Astrocyte (in vitro differentiated cells and primary cell): ENCODE measurements around the gene PDXK. TPM values are rescaled to one million over a fixed set of nuclear protein-coding genes. Genes with fewer than 3 reads are reported as not detected.

Experiments
- DNase-seq: peaks from one replicate; pipeline ENCODE4 v3.0.0-alpha.2; 2010; ENCODE audit warnings: low read depth
- FAIRE-seq: peaks from 2 replicates; lab custom pipeline; 2011; peaks lifted over from hg19 to GRCh38; lab: Jason Lieb, UNC
- H2AFZ ChIP-seq: 2 replicates; pipeline ENCODE4 v1.6.0; 2012; ENCODE audit warnings: low read depth, low read length, inconsistent platforms
- H3K27ac ChIP-seq: 2 replicates; pipeline ENCODE4 v1.5.1; 2011; ENCODE audit warnings: low read depth, low read length, inconsistent platforms
- H3K27me3 ChIP-seq: 2 replicates; pipeline ENCODE4 v1.6.0; 2011; ENCODE audit warnings: low read length, inconsistent platforms; ENCODE audit not compliant: insufficient read depth
- H3K36me3 ChIP-seq: 2 replicates; pipeline ENCODE4 v1.5.1; 2011; ENCODE audit warnings: low read length, inconsistent platforms; ENCODE audit not compliant: insufficient read depth
- H3K4me1 ChIP-seq: 2 replicates; pipeline ENCODE4 v1.5.1; 2011; ENCODE audit warnings: low read length, inconsistent platforms; ENCODE audit not compliant: insufficient read depth
- H3K4me2 ChIP-seq: 2 replicates; pipeline ENCODE4 v1.6.0; 2012; ENCODE audit warnings: low read length, inconsistent platforms
- H3K4me3 ChIP-seq: 2 replicates; pipeline ENCODE4 v1.5.1; 2011; ENCODE audit warnings: low read depth, mild to moderate bottlenecking, low read length, inconsistent platforms; ENCODE audit not compliant: insufficient read depth
- H3K79me2 ChIP-seq: 2 replicates; pipeline ENCODE4 v1.6.0; 2012; ENCODE audit warnings: mild to moderate bottlenecking, low read length, inconsistent platforms; ENCODE audit not compliant: insufficient read depth
- H3K9ac ChIP-seq: 2 replicates; pipeline ENCODE4 v1.6.0; 2012; ENCODE audit warnings: mild to moderate bottlenecking, low read length, inconsistent platforms
- H3K9me3 ChIP-seq: 2 replicates; pipeline ENCODE4 v1.5.1; 2012; ENCODE audit warnings: low read depth, mild to moderate bottlenecking, low read length, inconsistent platforms; ENCODE audit not compliant: insufficient read depth
- H4K20me1 ChIP-seq: 2 replicates; pipeline ENCODE4 v1.6.0; 2012; ENCODE audit warnings: low read length, inconsistent platforms; ENCODE audit not compliant: insufficient read depth
- H3K27ac Mint-ChIP-seq: one replicate; pipeline ENCODE4 v1.8.0; 2021; ENCODE audit warnings: mild to moderate bottlenecking, mixed read lengths; ENCODE audit not compliant: unreplicated experiment
- H3K27me3 Mint-ChIP-seq: one replicate; pipeline ENCODE4 v1.8.0; 2021; ENCODE audit warnings: low read depth, mixed read lengths; ENCODE audit not compliant: unreplicated experiment
- H3K36me3 Mint-ChIP-seq: one replicate; pipeline ENCODE4 v1.8.0; 2021; ENCODE audit warnings: low read depth, mixed read lengths; ENCODE audit not compliant: unreplicated experiment
- H3K4me1 Mint-ChIP-seq: one replicate; pipeline ENCODE4 v1.8.0; 2021; ENCODE audit warnings: low read depth, mixed read lengths; ENCODE audit not compliant: unreplicated experiment
- H3K4me3 Mint-ChIP-seq: one replicate; pipeline ENCODE4 v1.8.0; 2021; ENCODE audit warnings: mild to moderate bottlenecking, moderate library complexity, mixed read lengths; ENCODE audit not compliant: unreplicated experiment
- H3K9me3 Mint-ChIP-seq: one replicate; pipeline ENCODE4 v1.8.0; 2021; ENCODE audit warnings: mild to moderate bottlenecking, mixed read lengths; ENCODE audit not compliant: unreplicated experiment
- EZH2 ChIP-seq: IDR thresholded peaks from 2 replicates; pipeline ENCODE4 v1.6.1; 2012; ENCODE audit warnings: mild to moderate bottlenecking, low read length, inconsistent platforms; ENCODE audit not compliant: insufficient read depth
- total RNA-seq: library from RNA; stranded (reverse); gene quantifications from 2 replicates; pipeline ENCODE4 v1.2.1, GENCODE V29; 2021
- TF ChIP-seq, protein P1 (sequence below): IDR thresholded peaks from 2 replicates; pipeline ENCODE4 v1.5.1; 2011; ENCODE audit warnings: low read depth, mild to moderate bottlenecking, inconsistent platforms, low read length, moderate library complexity; ENCODE audit not compliant: insufficient read depth

The PDXK gene
- total RNA-seq, 1 donor from 2014 or later = 180 TPM

DNA sequence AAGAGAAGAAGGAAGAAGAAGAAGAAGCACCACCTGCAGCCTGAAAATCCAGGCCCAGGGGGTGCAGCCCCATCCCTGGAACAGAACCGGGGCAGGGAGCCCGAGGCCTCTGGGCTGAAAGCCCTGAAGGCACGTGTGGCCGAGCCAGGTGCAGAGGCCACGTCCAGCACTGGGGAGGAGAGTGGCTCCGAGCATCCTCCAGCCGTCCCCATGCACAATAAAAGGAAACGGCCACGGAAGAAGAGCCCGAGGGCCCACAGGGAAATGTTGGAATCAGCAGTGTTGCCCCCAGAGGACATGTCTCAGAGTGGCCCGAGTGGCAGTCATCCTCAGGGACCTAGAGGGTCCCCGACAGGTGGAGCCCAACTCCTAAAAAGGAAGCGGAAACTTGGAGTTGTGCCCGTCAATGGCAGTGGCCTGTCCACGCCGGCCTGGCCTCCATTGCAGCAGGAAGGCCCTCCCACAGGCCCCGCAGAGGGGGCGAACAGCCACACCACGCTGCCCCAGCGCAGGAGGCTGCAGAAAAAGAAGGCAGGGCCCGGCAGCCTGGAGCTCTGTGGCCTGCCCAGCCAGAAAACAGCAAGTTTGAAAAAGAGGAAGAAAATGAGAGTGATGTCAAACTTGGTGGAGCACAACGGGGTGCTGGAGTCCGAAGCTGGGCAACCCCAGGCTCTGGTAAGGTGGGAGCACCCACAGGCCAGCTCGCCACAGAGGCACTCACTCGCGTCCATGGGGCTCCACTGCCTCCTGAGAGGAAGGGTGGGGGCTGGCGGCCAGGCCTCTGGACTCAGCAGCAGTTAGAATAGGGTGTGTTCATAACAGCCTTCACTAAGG, 31.1 kb upstream of the PDXK start:
- DNase-seq (no peak), FAIRE-seq (no peak)
- Histone ChIP-seq H3K9ac (no peak overlapping the region), H3K9me3 (no peaks in the 10 kb centered on the region), H3K4me1 (no peaks in the 10 kb centered on the region), H3K79me2 (no peaks in the 10 kb centered on the region), H3K4me2 (no peak overlapping the region), H3K4me3 (no peak overlapping the region), H2AFZ (no peak overlapping the region), H3K36me3 (peaks cover 28% of the 10 kb centered on the region), H3K27me3 (no peaks in the 10 kb centered on the region), H4K20me1 (no peaks in the 10 kb centered on the region), H3K27ac (no peak overlapping the region)
- Mint-ChIP-seq H3K9me3 (no peaks in the 10 kb centered on the region), H3K4me1 (peaks cover 4% of the 10 kb centered on the region), H3K4me3 (no peak overlapping the region), H3K27ac (no peak overlapping the region), H3K27me3 (no peaks in the 10 kb centered on the region), H3K36me3 (peaks cover 9% of the 10 kb centered on the region)
- TF ChIP-seq, protein P1, sequence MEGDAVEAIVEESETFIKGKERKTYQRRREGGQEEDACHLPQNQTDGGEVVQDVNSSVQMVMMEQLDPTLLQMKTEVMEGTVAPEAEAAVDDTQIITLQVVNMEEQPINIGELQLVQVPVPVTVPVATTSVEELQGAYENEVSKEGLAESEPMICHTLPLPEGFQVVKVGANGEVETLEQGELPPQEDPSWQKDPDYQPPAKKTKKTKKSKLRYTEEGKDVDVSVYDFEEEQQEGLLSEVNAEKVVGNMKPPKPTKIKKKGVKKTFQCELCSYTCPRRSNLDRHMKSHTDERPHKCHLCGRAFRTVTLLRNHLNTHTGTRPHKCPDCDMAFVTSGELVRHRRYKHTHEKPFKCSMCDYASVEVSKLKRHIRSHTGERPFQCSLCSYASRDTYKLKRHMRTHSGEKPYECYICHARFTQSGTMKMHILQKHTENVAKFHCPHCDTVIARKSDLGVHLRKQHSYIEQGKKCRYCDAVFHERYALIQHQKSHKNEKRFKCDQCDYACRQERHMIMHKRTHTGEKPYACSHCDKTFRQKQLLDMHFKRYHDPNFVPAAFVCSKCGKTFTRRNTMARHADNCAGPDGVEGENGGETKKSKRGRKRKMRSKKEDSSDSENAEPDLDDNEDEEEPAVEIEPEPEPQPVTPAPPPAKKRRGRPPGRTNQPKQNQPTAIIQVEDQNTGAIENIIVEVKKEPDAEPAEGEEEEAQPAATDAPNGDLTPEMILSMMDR = no peak
- no peak for TF ChIP-seq EZH2

- Mint-ChIP-seq H3K9me3 (no peaks in the 10 kb centered on the region), H3K27me3 (no peaks in the 10 kb centered on the region), H3K27ac (no peak overlapping the region), H3K36me3 (peaks cover 9% of the 10 kb centered on the region), H3K4me1 (peaks cover 4% of the 10 kb centered on the region), H3K4me3 (no peak overlapping the region)
- H3K9ac ChIP-seq = no peak overlapping the region
- FAIRE-seq = no peak
- no peaks in the 10 kb centered on the region for H3K9me3 ChIP-seq
- H3K27me3 ChIP-seq = no peaks in the 10 kb centered on the region
- H2AFZ ChIP-seq = no peak overlapping the region
- H3K79me2 ChIP-seq = no peaks in the 10 kb centered on the region
- H3K4me1 ChIP-seq = no peaks in the 10 kb centered on the region
- H3K36me3 ChIP-seq = peaks cover 24% of the 10 kb centered on the region
- H3K27ac ChIP-seq = no peak overlapping the region
- H4K20me1 ChIP-seq = no peaks in the 10 kb centered on the region
- TF ChIP-seq EZH2 = no peak
- TF ChIP-seq, protein P1 = no peak
- H3K4me2 ChIP-seq = no peak overlapping the region
- no peak overlapping the region for H3K4me3 ChIP-seq
- no peak for DNase-seq
These were observed 30.0 kb upstream of the PDXK start for GRCh38 chr21:43688906-43689305.
